GM18909 (cell line): ENCODE results near the gene NBAS.
"Not testable (repeated sequence)": the region's sequence is repeated elsewhere in the genome, so short reads cannot be mapped to it uniquely, and the experiment has no call there.

Source experiments
- ATAC-seq: cut with Tn5 transposase; IDR thresholded peaks from one replicate; pipeline ENCODE4 v1.9.1; 2021; ENCODE audit warnings: mild to moderate bottlenecking; ENCODE audit not compliant: unreplicated experiment, poor library complexity

NBAS gene

GRCh38 chr2:15246870-15247269 lies 314.3 kb downstream of the NBAS start:
- no peak for ATAC-seq

GRCh38 chr2:15243762-15244161 lies 317.4 kb downstream of the NBAS start:
- ATAC-seq: no peak

- no peak for ATAC-seq
Observed at GRCh38 chr2:15242936-15243461, 318.1 kb downstream of the NBAS start.

- ATAC-seq: no peak
Observed at GRCh38 chr2:15241929-15242328, 319.2 kb downstream of the NBAS start.

GRCh38 chr2:15241201-15241600 lies 319.9 kb downstream of the NBAS start:
- ATAC-seq: no peak

- ATAC-seq: no peak
Observed at GRCh38 chr2:15238028-15238427, 323.1 kb downstream of the NBAS start.

GRCh38 chr2:15230599-15231192 lies 330.4 kb downstream of the NBAS start:
- ATAC-seq: no peak

GRCh38 chr2:15226661-15227060 lies 334.5 kb downstream of the NBAS start:
- no peak for ATAC-seq

GRCh38 chr2:15225131-15225530 lies 336.0 kb downstream of the NBAS start:
- ATAC-seq: no peak

GRCh38 chr2:15224641-15225040 lies 336.5 kb downstream of the NBAS start:
- no peak for ATAC-seq

GRCh38 chr2:15223887-15224286 lies 337.2 kb downstream of the NBAS start:
- ATAC-seq: no peak

- no peak for ATAC-seq
Observed at GRCh38 chr2:15222856-15223255, 338.3 kb downstream of the NBAS start.

- ATAC-seq: no peak
Observed at GRCh38 chr2:15220603-15221002, 340.5 kb downstream of the NBAS start.

- ATAC-seq: no peak
Observed at GRCh38 chr2:15218423-15219086, 342.6 kb downstream of the NBAS start.

GRCh38 chr2:15212249-15212648 lies 348.9 kb downstream of the NBAS start:
- ATAC-seq: no peak

- ATAC-seq: not testable (repeated sequence)
Observed at GRCh38 chr2:15210542-15210941, 350.6 kb downstream of the NBAS start.

GRCh38 chr2:15206419-15206818 lies 354.7 kb downstream of the NBAS start:
- no peak for ATAC-seq

GRCh38 chr2:15205562-15205961 lies 355.6 kb downstream of the NBAS start:
- ATAC-seq: no peak

- ATAC-seq: no peak
Observed at GRCh38 chr2:15201009-15201408, 360.1 kb downstream of the NBAS start.

- no peak for ATAC-seq
Observed at GRCh38 chr2:15200581-15200980, 360.6 kb downstream of the NBAS start.

GRCh38 chr2:15198051-15198450 lies 363.1 kb downstream of the NBAS start:
- no peak for ATAC-seq

- no peak for ATAC-seq
Observed at GRCh38 chr2:15195813-15196212, 365.3 kb downstream of the NBAS start.
